H1 (cell line): ENCODE data around the gene SLC4A8. TPM values are rescaled to one million over a fixed set of nuclear protein-coding genes. Genes with fewer than 3 reads are reported as not detected.

Experiments used
- CEBPB ChIP-seq: IDR thresholded peaks from 2 replicates; pipeline ENCODE4 v1.6.1; 2012; ENCODE audit warnings: low read depth, low read length
- JUND ChIP-seq: IDR thresholded peaks from 2 replicates; pipeline ENCODE4 v1.6.1; 2011; ENCODE audit warnings: mild to moderate bottlenecking, improper control_type of control experiment, low read length
- KDM1A ChIP-seq: fragments of 200-600, 300-600 bp; sonication (generic); IDR thresholded peaks from 2 replicates; pipeline ENCODE4 v1.7.1; 2016; ENCODE audit warnings: mild to moderate bottlenecking, low read length, borderline replicate concordance
- KDM4A ChIP-seq: IDR thresholded peaks from one replicate; pipeline ENCODE4 v1.7.1; 2012; ENCODE audit warnings: low read depth, mild to moderate bottlenecking, moderate library complexity, low read length, inconsistent platforms; ENCODE audit not compliant: severe bottlenecking
- PHF8 ChIP-seq: fragments of 200-600 bp; sonication (generic); conservative IDR thresholded peaks from 2 replicates; pipeline ENCODE4 v1.7.1; 2012; ENCODE audit warnings: low read depth, mild to moderate bottlenecking, inconsistent platforms, low read length, moderate library complexity
- SIRT6 ChIP-seq: IDR thresholded peaks from one replicate; pipeline ENCODE4 v1.7.1; 2012; ENCODE audit warnings: low read length, inconsistent platforms
- TAF7 ChIP-seq: optimal IDR thresholded peaks from 2 replicates; pipeline ENCODE3; 2011; ENCODE audit warnings: low read depth, mild to moderate bottlenecking, inconsistent platforms, low read length, moderate library complexity, borderline replicate concordance
- polyA plus RNA-seq, 7 experiments: library from polyadenylated mRNA; depleted of rRNA in 3 of 7; stranded (reverse) in 5 of 7; unstranded in 2 of 7; fragments of >200 nt in 5 of 7; fragments of 200-250 nt in 2 of 7; gene quantifications; 1 replicate in 5 of 7; 2 replicates in 1 of 7; 4 replicates in 1 of 7; pipeline versions ENCODE4 v1.2.1 to v1.2.3, GENCODE V29; 2011 to 2013; ENCODE audit warnings: missing spikeins in 2 of 7, mixed read lengths in 2 of 7
- total RNA-seq: library from RNA; stranded (reverse); fragmentation: NEBNext Ultra II Directional; extraction: Animal tissue kit (Norgen Biotek cat#: 25700); gene quantifications from 2 replicates; pipeline ENCODE4 v1.2.1, GENCODE V29; 2021

Gene SLC4A8
- total and polyA plus RNA-seq, 2 of the 8 experiments (the other 6 are each of a cell fraction or from before 2014, with no cell fraction given), result 11.2 to 13.4 TPM

DNA sequence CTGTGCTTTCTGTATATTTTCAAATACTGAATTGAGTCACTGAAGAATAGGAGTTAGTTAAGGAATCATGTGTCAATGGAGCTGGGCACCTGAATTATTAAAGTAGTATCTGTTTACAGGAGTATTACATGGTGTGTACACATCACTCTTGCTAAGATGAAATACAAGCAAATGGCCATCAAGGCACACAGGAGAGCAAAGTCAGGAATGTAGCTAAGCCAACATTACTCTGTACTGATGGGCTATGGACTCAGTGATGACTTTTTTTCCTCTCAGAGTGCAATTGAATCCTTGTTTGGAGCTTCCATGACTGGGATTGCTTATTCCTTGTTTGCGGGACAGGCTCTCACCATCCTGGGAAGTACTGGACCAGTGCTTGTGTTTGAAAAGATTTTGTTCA, 45.5 kb downstream of the SLC4A8 start (continued):
- TF ChIP-seq TAF7 (no peak), PHF8 (no peak), JUND (no peak), KDM4A (no peak), SIRT6 (no peak), KDM1A (no peak), CEBPB (no peak)
- TF ChIP-seq, all 59 proteins: peak for 0
